ENCODE measurements around the gene NOM1. TPM values are rescaled to one million over a fixed set of nuclear protein-coding genes. Genes with fewer than 3 reads are reported as not detected.

Gene NOM1
- total RNA-seq, 1 donor from 2014 or later: 13.0 TPM

DNA sequence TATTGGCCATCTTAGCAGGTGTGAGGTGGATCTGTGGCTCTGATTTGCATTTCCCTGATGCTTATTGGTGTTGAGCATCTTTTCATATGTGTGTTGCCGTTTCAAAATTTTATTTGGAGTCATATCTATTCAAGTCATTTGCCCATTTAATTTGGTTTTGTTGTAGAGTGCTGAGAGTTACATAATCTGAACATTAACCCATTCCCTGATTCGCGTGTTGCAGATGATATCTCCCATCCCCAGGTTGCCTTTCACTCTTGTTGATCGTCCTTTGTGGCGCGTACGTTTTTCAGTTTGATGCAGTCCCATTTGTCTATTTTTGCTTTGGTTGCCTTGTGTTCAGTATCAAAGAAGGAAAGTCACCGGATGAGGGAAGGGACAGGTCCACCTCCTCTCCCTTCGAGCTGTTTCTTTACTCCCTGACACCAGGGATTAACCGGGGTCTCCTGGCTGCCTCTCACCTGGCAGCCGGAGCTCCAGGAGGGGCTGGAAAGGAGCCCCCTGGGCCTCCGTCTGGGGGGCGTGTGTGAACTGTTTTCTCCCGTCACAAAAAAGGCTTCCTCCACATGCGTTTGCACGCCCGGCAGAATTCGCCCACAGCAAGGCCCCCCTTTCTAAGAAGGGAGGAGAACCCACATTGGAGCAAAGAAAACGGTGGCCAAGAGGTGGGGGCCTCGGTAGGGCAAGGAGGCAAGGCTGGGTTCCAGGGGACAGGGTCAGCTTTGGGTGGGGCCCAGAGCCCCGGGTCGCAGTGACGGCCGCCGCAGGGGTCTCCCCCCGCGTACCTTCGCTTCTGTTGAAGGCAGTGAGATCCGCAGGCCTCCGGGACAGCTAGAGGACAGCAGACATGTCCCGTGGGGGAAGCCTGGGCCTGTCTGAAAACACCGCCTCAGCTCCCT lies 52.7 kb downstream of the NOM1 start:
- DNase-seq (ENCODE audit: low spot score): no peak
- intact Hi-C loops (cut with DNase I): no loop called here

DNA sequence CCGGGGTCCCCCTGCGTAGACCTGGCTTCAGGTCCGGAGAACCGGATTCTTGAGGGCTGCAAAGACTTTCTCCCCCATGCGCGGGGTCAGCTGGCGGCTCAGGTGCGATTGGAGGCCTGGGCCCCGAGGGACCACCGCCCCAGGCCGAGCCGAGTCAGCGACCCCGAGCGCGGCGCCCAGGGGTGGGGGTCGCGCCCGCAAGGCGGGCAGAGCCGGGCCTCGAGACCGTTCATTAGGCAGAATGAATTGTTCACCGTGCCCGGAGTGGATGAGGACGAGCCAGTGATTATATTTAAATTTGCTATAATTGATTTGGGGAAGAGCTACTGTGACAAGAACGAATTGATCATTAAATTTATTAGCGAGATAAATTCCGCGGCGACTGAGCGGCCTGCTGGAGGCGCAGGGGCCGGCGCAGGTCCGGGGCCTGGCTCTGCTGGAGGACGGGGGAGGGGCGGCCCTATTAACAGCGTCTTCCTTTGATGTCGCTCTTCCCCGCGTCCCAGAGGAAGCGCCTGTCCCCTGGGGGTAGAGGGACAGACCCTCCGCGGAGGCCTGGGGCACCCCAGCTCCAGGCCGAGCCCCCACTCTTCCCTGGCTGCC lies 53.4 kb downstream of the NOM1 start:
- no peak for DNase-seq (ENCODE audit: low spot score)
- intact Hi-C loops (cut with DNase I): no loop called here

DNA sequence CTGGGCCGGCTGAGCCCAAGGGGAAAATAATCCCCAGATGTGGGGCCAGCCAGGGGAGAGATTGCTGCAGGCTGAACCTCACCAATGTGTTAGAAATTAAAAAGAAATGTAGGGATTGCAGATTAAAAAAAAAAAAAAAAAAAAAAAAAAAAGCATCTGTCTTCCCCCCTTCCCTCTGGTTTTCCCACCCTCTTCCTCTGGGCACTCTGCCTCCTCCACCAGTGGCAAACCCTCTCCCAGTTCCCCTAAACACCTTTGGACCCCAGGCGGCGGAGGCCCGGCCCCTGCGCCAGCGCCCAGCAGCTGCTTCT lies 53.9 kb downstream of the NOM1 start:
- DNase-seq (ENCODE audit: low spot score): no peak
- intact Hi-C loops (cut with DNase I): no loop called here

DNA sequence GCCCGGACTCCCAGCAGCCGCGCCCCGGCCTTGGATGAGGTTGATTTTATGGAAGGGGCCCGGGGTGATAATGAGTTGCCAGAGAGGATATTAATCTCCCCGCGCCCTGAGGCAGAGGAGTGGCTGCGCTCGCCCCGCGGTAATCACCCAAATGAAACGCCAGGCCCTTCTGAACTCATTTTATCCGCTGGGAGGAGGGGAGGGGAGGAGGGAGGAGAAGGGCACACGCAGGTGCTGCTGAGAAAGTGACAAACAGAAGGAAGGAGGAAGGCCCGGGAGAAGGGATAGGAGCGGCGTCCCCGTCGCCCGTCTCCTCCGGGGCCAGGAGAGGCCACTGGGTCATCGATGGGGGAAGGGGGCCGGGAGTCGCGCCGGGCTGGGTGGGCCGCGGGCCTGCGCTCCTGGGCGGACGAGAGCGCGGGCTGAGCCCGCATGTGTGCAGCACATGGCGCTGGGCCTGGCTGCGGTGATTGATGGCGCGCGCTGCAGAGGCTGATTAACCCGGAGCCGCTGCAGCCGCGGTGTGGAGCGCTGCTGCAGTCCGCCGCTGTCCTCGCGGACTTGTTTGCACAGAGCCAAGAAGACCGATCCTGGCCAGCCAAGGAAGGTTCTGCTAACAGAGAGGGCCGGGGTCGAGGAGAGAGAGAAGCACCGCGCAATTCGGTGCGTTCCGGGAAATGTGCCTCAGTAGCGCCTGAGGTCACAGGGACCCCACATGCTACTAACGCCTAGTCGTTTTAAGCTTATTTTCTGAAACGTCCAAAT lies 54.4 kb downstream of the NOM1 start:
- no peak for DNase-seq (ENCODE audit: low spot score)
- intact Hi-C loops (cut with DNase I): no loop called here

DNA sequence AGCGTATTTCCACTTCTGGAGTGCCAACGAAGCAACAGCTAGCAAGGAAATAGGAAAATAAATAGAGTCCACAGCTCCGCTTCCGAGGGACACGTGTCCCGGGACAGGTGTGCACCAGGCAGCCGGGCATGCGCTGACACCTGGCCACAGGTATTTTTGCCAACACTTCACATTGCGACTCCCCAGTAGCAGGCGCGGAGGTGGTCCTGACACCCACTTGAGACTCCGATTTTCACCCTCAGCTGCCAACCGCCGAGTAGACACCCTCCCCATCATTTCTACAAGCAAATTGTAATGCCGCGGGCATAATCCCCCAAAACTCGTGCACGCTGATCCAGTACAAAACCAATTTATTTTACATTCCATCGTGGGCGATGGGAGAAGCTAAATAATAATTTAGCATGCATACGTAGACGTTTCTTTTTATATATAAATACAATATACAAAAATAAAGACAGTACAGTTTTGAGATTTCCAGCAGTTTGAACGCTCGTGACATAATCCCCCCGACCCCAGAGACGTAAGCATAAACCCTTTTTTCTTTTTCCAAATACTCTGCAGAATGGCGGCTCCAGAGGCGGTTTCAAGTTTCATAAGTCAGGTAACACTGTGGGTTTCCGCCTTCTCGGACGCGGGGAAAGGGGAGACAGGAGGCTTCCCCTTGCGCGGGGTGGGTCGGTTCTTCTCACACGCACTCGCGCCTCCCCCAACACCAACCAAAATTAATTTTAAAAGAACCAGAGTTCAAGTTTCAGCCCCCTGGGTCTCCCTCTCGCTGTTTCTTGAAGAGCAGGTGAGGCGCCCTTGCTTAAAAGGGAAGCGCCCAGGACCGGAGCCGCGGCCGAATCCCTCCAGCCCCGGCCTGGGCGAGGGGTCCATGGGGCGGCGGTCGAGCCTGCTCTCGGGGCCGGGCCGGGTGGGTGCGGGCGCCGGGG lies 55.3 kb downstream of the NOM1 start:
- intact Hi-C loops (cut with DNase I): no loop called here
- no peak for DNase-seq (ENCODE audit: low spot score)

DNA sequence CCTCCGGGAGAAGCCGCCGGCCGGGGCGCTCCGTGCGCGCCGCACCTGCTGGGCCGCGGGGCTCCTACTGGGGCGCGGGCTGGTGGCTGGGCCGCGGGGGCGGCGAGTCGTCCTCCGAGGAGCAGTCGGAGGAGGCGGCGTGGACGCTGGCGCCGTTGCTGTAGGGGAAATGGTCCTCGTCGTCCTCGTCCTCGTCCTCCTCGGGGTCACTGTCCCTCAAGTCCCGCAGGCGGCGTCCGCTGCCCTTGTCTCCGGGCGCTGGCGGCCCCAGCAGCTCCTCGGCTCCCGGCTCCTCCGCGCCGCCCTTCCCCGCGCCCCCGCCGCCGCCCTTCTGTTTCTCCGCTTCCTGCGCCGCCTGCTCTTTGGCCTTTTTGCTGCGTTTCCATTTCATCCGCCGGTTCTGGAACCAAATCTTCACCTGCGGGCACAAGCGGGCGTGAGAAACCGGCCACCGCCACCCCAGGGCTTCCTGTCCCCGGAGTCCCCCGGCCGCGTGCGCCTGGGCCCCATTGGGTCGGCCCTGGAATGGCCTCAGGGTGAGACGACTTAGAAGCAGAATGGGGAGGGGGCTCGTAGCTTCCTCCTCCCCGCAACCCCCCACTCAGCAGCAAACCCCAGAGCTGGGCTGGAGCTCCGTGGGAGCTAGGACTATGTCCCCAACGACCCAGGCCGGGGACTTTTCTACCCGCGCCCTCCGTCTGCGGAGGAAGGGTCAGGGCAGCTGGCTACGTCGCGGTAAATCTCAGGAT lies 56.1 kb downstream of the NOM1 start:
- no peak for DNase-seq (ENCODE audit: low spot score)
- intact Hi-C loops (cut with DNase I): no loop called here

DNA sequence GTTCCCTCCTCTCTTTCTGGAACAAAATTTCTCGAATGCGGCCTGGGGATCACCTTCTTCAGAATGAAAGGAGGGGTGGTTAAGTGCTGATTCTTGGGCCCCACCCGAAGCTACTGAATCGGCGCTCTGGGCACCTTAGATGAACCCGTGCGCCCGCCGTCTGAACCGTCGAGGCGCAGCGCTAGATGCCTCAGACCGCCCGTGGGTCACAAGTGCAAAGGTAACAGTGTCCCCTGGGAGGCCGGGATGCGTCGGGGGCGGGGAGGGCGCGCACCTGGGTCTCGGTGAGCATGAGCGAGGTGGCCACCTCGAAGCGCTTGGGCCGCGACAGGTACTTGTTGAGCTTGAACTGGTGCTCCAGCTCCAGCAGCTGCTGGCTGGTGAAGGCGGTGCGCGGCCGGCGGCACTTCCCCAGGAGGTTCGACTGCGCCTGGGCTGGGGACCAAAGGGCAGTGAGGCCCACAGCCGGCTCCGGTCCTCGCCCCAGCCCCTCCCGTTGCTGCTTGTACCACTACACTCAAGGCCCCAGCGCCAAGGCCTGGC lies 56.8 kb downstream of the NOM1 start:
- intact Hi-C loops (cut with DNase I): no loop called here
- no peak for DNase-seq (ENCODE audit: low spot score)

DNA sequence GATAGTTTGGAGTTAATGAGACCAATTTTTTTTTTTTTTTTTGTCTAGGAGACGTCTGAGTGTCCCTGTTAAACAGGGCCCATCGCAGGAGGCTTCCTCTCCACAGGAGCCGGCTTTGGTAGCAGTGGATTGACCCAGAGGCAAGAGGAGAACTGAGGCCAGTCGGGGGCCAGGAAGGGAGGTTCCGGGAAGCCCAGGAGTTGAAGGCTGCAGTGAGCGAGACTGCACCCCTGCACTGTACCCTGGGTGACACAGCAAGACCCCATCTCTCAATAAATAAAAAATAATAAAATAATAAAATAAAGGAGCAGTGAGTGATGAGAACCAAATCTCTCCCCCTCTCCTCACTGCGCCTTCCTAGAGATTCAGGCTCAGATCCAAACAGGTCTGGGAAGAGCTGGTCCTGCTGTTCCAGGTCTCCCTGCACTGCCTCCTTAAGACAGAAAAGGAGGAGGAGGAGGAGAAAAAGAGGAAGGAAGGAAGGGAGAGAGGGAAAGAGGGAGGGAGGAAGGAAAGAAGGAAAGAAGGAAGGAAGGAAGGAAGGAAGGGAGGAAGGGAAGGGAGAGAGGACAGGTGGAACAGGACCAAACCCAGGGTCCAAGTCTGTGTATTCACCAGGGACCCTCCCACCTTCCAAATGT lies 57.4 kb downstream of the NOM1 start:
- no peak for DNase-seq (ENCODE audit: low spot score)
- intact Hi-C loops (cut with DNase I): no loop called here

DNA sequence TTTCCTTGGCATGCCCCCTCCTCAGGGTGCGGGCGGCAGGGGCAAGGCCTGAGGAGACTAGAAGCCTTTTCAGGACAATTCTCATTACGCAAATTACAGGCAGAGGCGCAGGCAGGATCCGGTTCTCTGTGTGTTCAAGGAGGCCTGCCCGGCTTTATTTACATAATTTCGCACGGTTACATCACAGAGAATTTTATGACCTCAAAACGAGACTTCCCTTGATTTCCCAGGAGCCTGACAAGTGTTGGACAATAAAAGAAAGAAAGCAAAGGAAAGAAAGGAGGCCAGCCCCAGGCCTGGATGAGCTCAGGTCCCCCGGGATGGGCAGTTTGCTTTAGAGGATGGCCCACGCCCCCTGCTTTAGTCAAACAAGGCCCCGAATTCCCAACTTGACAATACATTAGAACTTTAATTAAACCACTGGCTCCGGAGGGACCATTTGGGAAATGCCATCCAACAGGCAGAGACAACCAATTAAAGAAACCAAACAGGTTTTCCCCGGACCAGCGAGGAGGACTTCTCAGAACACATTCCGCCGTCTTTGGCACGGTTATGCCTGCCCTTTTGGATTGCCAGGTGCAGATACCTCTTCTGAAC lies 58.1 kb downstream of the NOM1 start:
- no peak for DNase-seq (ENCODE audit: low spot score)
- intact Hi-C loops (cut with DNase I): no loop called here

DNA sequence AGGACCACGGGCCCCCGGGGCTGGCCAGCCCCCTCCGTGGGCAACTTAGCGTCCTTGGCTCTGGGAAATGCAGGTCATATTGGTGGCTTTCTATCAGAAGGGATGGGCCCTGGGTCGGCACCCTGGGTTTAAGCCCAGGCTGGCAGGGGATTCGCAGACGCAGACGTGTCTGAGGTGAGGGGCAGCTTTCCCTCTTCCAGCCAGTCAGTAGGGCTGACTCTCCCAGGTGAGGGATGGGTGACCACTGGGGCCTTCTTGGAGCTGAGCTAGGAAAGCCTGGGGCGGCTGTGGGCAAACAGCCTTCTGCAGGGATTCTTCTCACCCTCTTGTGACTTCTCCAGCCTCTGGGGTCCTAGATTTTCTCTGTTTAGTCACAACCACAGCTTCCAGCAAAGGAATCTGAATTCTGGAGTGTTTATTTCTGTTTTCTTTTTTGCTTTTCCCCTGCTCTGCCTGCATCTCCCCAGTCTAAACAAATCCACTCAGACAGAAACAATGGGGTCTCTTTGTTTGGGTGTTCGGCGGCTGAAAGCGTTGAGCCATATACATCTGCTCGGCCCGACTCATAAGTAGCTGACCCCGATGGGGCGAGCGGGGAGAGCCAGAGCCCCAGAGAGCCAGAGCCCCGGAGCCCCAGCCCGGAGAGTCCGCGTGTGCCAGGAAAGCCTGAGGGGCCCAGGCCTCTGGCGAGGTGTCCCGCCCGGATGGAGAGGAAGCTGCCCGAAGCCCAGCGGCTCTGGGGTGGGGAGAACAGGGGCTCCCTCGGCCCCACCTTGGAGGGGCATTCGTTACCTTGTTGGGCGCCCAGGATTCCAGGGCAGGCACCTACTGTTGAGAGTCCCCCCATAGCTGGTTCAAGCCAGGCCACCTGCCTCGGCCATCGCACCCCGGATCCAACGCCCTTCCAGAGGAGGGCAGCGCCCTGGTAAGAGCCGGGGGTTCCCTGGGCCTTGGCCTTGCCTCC lies 59.0 kb downstream of the NOM1 start:
- intact Hi-C loops (cut with DNase I): no loop called here
- DNase-seq (ENCODE audit: low spot score): no peak

DNA sequence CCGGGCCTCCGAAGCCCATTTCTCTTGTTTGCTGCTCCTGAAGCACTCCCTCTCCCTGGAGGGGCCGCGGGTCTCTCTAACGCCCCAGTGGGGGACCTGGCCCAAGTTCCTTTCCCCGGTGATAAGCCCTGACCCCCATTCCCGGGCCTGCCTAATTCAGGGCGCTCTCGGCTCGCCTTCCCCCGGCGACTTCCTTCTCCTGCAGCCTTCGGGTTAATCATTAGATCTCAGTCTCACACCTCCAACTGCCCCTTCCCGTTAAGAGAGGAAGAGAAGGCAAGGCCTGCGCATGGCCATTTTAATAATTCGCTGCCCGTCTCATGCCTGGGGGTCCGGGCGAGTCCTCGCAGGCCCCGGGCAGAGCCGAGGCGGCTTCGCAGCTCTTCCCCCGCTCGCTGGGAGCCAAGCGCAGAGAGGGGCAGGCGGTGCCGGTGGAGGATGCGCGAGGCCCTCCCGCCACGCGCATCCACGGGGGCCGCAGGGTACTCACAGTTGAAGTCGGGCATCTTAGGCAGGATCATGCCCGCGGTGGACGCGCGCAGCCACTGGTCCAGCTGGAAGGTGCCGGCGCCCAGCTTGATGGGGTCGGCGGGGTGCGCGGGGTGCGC lies 59.8 kb downstream of the NOM1 start:
- intact Hi-C loops (cut with DNase I): no loop called here
- no peak for DNase-seq (ENCODE audit: low spot score)

DNA sequence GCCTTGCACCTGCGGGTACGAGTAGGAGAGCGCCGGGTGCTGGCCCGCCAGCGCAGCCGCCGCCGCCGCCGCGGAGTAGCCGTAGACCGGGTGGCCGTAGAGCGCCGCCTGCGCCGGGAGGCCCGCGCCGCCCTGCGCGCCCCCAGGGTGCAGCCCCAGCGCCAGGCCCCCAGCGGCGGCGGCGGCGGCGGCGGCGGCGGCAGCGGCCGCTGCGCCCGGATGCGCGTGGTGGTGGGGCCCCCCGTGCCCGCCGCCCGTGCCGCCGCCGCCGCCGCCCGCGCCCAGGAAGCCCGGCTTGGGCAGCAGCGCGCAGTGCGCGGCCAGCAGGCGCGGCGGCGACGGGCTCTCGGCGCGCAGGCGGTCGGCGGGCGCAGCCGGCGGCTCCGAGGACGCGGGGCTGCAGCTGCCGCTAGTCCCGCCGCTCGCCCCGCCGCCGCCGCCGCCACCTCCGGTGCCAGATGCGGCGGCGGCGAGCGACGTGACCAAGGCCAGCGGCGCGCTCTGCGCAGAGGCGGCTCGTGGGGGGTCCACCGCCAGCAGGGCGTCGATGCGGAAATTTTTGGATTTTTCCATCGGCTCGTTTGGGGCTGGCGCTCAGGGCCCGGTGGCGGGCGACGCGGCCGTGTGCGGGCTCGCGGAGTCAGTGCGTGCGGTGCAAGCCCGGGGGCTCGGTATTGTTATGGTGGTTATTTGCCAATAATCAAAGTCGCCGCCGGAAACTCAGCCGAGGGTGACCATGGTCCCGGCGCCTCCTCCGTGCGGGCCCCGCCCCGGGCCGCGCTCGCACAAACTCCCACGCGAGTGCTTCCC lies 60.5 kb downstream of the NOM1 start:
- DNase-seq (ENCODE audit: low spot score): no peak
- intact Hi-C loops (cut with DNase I): no loop called here

DNA sequence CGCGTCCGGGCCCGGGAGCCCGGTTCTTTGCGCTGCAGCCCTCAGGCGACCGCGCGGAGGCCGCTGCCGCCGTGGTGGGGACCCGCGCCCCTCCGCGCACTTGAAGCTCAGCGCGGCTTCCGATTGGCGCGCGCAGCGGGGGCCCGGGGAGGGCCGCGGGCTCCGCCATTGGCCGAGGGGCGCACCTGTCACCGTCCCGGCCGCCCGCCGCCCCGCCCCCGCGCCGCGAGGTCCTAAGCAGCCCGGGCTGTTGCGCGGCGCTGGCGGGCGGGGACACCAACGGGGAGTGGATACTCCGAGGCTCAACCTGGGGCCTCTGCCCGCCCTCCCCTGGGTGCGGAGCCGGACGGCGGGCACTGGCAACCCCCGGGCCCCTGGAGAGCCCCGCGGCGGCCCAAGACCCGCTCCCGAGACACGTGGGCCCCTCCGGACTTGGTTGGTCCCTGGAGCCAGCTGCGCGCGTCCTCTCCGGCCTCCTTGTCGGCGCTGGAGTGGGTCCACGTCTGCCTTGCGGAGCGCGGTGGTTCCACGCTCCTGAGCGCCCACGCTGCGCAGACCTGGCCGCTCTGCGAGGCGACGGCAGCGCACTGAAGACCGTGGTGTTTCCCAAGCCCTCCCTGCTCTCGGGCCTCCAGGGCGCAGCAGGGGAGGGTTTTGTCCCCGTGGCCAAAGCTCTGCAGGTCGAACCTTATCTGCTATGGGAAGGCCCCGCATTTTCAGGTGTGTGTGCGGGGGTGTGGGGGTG lies 61.2 kb downstream of the NOM1 start, which contains the start of gene MNX1:
Gene MNX1, minus strand, starts transcription at position 76 of the 745 bp plus-strand sequence. CDS start 313 bp downstream, outside the sequence.
- intact Hi-C loops (cut with DNase I): no loop called here
- no peak for DNase-seq (ENCODE audit: low spot score)

DNA sequence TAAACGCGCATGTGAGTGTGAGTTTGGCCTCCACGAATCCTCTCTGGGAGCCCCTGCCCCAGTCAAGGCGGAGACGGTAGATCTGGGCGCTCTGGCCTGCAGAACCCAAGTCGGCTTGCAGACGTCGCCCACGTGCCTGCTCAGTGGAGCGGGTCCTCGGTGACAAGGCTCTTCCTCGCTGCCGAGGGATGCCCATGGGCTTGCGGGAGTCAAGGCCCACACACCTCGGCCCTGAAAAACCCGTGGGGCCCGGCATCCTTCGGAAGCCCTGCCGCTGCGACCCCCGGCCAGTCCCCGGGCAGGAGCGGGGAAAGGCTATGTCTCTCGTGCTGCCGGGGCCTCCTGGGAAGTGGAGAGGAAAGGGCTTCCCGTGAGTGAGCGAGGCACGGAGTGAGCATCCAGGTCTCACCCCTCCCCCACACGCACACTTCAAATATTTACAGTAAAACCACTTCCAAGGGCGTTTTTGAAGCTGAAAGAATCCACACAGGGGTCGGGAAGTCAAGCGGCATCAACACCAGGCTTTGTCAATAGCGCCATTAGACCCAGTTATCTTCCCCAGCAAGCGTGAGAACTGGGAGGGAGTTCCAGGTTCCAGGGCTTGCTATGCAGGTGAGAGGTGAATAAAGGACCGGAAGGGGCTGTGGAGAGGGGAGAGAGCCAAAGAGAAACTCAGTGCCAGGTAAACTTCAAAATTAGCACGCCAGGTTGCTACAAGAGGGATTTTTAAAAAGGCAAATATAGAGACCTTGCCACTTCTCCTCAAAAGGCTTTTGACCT lies 62.0 kb downstream of the NOM1 start:
- intact Hi-C loops (cut with DNase I): no loop called here
- no peak for DNase-seq (ENCODE audit: low spot score)
